ENCODE measurements around the gene MINDY4B.

MINDY4B gene

GRCh38 chr3:150843241-150843640 lies 62.0 kb downstream of the MINDY4B start:
- no peak for DNase-seq

- no peak for DNase-seq
Measured at GRCh38 chr3:150840802-150841515, 64.3 kb downstream of the MINDY4B start.

GRCh38 chr3:150830745-150831144 lies 74.5 kb downstream of the MINDY4B start:
- no peak for DNase-seq

GRCh38 chr3:150830094-150830681 lies 75.1 kb downstream of the MINDY4B start:
- peak; percentile 15 for DNase-seq

- no peak for DNase-seq
Measured at GRCh38 chr3:150829408-150829807, 75.8 kb downstream of the MINDY4B start.

- no peak for DNase-seq
Measured at GRCh38 chr3:150828997-150829396, 76.2 kb downstream of the MINDY4B start.

- no peak for DNase-seq
Measured at GRCh38 chr3:150828261-150828660, 77.0 kb downstream of the MINDY4B start.

- no peak for DNase-seq
Measured at GRCh38 chr3:150826466-150827282, 78.6 kb downstream of the MINDY4B start.

- DNase-seq: no peak
Measured at GRCh38 chr3:150825916-150826377, 79.3 kb downstream of the MINDY4B start.

- DNase-seq: no peak
Measured at GRCh38 chr3:150825192-150825915, 79.9 kb downstream of the MINDY4B start.

- no peak for DNase-seq
Measured at GRCh38 chr3:150823277-150823676, 82.0 kb downstream of the MINDY4B start.

GRCh38 chr3:150822636-150823035 lies 82.6 kb downstream of the MINDY4B start:
- no peak for DNase-seq
